Glutamatergic neuron (in vitro differentiated cells): Measurements from ENCODE around the gene CMKLR1. TPM values are rescaled to one million over a fixed set of nuclear protein-coding genes. Genes with fewer than 3 reads are reported as not detected.
A peak's percentile ranks its signal among the peaks of the same experiment; 100 is the strongest.

Source experiments
- DNase-seq: peaks from one replicate; pipeline ENCODE4 v3.0.0; 2022
- H3K27ac Mint-ChIP-seq: one replicate; pipeline ENCODE4 v1.8.0; 2020; ENCODE audit warnings: mild to moderate bottlenecking, mixed read lengths, inconsistent platforms; ENCODE audit not compliant: unreplicated experiment
- H3K27me3 Mint-ChIP-seq: one replicate; pipeline ENCODE4 v1.8.0; 2020; ENCODE audit warnings: mild to moderate bottlenecking, moderate library complexity, mixed read lengths, inconsistent platforms; ENCODE audit not compliant: unreplicated experiment
- H3K36me3 Mint-ChIP-seq: one replicate; pipeline ENCODE4 v1.8.0; 2020; ENCODE audit warnings: mild to moderate bottlenecking, mixed read lengths, inconsistent platforms; ENCODE audit not compliant: unreplicated experiment
- H3K4me1 Mint-ChIP-seq: one replicate; pipeline ENCODE4 v1.8.0; 2020; ENCODE audit warnings: mild to moderate bottlenecking, low read depth, mixed read lengths, inconsistent platforms; ENCODE audit not compliant: unreplicated experiment
- H3K4me3 Mint-ChIP-seq: one replicate; pipeline ENCODE4 v1.8.0; 2020; ENCODE audit warnings: mild to moderate bottlenecking, mixed read lengths, inconsistent platforms; ENCODE audit not compliant: unreplicated experiment
- H3K9me3 Mint-ChIP-seq: one replicate; pipeline ENCODE4 v1.8.0; 2020; ENCODE audit warnings: mild to moderate bottlenecking, moderate library complexity, mixed read lengths, inconsistent platforms; ENCODE audit not compliant: unreplicated experiment
- long read RNA-seq: library from polyadenylated mRNA; unstranded; transcript quantifications from one replicate; pipeline ENCODE4 v2.0.0, GENCODE V29; 2020; ENCODE audit not compliant: unreplicated experiment
- total RNA-seq: library from RNA; stranded (reverse); fragmentation: NEBNext Ultra II Directional; extraction: Animal tissue kit (Norgen Biotek cat#: 25700); gene quantifications from one replicate; pipeline ENCODE4 v1.2.1, GENCODE V29; 2021; ENCODE audit not compliant: unreplicated experiment
- TF ChIP-seq, protein P1 (sequence below): fragments of 200-600 bp; sonication (generic); IDR thresholded peaks from one replicate; pipeline ENCODE4 v1.5.0; 2021; ENCODE audit not compliant: partially characterized antibody, unreplicated experiment

CMKLR1 gene, protein sequence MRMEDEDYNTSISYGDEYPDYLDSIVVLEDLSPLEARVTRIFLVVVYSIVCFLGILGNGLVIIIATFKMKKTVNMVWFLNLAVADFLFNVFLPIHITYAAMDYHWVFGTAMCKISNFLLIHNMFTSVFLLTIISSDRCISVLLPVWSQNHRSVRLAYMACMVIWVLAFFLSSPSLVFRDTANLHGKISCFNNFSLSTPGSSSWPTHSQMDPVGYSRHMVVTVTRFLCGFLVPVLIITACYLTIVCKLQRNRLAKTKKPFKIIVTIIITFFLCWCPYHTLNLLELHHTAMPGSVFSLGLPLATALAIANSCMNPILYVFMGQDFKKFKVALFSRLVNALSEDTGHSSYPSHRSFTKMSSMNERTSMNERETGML
- total RNA-seq: not detected
- long read RNA-seq: 0 reads

DNA sequence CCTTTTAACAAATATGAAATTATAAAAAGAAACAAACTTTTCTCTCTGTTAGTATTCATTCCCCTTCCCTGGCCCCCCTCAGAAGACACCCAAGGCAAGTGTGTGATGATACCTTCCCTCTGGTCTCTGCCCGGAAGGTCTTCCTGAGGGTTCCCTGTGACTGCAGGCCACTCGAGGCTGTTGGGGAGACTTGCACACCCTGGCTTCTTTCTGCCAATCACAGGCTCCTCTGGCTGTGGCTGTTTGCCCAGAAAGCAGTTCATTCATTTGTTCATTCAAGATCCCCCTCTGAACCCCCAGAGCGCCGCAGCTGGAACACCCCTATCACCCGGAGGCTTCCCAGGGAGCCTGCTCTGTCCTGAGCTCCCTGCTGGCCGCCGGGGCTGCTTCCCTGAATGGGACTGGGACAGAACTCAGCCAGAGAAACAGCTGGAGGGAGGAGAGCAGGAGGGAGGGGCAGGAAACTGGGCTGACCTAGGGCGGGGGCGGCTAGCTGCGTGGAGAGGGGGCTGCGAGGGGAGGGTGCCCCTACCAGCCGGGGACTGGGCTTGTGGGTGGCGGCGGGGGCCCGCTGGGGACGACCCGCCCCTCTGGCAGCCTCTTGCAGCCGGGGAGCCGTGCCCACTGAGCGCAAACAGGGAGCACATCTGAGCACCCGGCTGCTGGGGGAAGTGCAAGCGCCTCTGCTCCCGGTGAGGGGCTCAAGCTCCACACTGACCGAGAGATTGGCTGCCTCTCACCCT lies at the start of gene CMKLR1:
CMKLR1 (minus strand) TSS at position 397 of the 743 bp plus-strand sequence. CDS start 45,720 bp downstream, outside the sequence.
- DNase-seq: no peak
- Mint-ChIP-seq H3K27ac (no peak within 1 kb of the TSS), H3K27me3 (peaks cover 6% of the 10 kb centered on the region), H3K9me3 (peaks cover 3% of the 10 kb centered on the region), H3K4me1 (peaks cover 4% of the 10 kb centered on the region), H3K4me3 (no peak within 1 kb of the TSS), H3K36me3 (no peaks in the 10 kb centered on the region)
- TF ChIP-seq, protein P1, sequence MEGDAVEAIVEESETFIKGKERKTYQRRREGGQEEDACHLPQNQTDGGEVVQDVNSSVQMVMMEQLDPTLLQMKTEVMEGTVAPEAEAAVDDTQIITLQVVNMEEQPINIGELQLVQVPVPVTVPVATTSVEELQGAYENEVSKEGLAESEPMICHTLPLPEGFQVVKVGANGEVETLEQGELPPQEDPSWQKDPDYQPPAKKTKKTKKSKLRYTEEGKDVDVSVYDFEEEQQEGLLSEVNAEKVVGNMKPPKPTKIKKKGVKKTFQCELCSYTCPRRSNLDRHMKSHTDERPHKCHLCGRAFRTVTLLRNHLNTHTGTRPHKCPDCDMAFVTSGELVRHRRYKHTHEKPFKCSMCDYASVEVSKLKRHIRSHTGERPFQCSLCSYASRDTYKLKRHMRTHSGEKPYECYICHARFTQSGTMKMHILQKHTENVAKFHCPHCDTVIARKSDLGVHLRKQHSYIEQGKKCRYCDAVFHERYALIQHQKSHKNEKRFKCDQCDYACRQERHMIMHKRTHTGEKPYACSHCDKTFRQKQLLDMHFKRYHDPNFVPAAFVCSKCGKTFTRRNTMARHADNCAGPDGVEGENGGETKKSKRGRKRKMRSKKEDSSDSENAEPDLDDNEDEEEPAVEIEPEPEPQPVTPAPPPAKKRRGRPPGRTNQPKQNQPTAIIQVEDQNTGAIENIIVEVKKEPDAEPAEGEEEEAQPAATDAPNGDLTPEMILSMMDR: no peak

GRCh38 chr12:108387771-108388170 lies 48.7 kb upstream of the CMKLR1 start:
- no peaks in the 10 kb centered on the region for H3K27me3 Mint-ChIP-seq
- peak overlapping the region; percentile 65 for H3K27ac Mint-ChIP-seq
- peaks cover 23% of the 10 kb centered on the region for H3K4me1 Mint-ChIP-seq
- DNase-seq: no peak
- H3K4me3 Mint-ChIP-seq: no peak overlapping the region
- TF ChIP-seq, protein P1: no peak
- H3K36me3 Mint-ChIP-seq: peaks cover 15% of the 10 kb centered on the region
- H3K9me3 Mint-ChIP-seq: peaks cover 10% of the 10 kb centered on the region

DNA sequence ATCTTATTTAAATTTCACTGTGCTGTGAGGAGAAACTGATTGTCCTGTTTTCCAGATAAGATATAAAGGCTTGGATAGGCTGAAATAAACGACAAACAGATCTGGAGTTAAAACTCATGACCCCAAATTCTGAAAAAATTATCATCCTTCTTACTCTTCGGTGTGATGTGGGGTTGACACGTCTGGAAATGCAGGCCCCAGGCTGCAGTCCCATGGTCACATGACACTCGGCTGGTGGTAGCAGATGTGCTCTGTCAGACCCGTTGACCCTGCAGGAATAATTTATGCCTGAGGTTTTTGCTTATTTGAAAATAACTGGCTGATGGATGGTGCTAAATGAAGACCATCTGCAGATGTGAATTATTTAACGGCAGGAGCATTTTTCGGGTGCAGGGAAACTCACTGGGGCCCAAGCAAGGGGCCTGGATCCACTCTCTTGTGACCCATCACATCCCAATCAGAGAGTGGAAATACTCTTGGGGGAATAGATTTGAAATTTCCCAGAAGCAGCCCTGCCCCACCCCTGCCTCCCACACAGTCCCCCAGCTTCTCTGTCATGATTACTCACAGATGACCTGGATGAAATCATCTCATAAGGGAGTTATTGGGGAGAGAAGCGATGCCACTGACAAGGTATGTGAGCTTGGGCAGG lies 47.7 kb upstream of the CMKLR1 start:
- peaks cover 24% of the 10 kb centered on the region for H3K4me1 Mint-ChIP-seq
- no peaks in the 10 kb centered on the region for H3K27me3 Mint-ChIP-seq
- peaks cover 9% of the 10 kb centered on the region for H3K9me3 Mint-ChIP-seq
- H3K4me3 Mint-ChIP-seq: no peak overlapping the region
- peak overlapping the region; percentile 72 for H3K27ac Mint-ChIP-seq
- TF ChIP-seq, protein P1: no peak
- DNase-seq: no peak
- peaks cover 15% of the 10 kb centered on the region for H3K36me3 Mint-ChIP-seq

DNA sequence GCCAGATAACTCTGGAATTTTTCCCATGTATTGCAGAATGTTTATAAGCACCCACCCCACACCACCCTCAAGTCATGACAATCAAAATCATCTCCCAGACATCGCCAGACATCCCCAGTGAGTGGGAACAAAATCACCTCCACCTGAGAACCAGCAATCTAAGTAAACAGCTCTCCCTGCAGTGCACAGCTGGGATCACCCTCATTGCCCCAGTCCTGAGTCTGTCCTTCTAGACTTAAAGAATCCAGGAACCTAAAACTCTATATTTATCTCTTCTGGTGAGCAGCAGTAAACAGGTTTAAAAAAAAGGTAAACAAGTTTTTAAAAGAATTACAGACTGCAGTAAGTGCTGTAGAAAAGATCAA lies 43.3 kb upstream of the CMKLR1 start:
- H3K27ac Mint-ChIP-seq: no peak overlapping the region
- peaks cover 7% of the 10 kb centered on the region for H3K9me3 Mint-ChIP-seq
- TF ChIP-seq, protein P1: no peak
- peaks cover 15% of the 10 kb centered on the region for H3K36me3 Mint-ChIP-seq
- peaks cover 14% of the 10 kb centered on the region for H3K4me1 Mint-ChIP-seq
- no peak overlapping the region for H3K4me3 Mint-ChIP-seq
- no peaks in the 10 kb centered on the region for H3K27me3 Mint-ChIP-seq
- DNase-seq: no peak
